Upper lobe of right lung (tissue), 1 donor: ENCODE data around the gene FGD5. TPM values are rescaled to one million over a fixed set of nuclear protein-coding genes. Genes with fewer than 3 reads are reported as not detected.
A peak's percentile ranks its signal among the peaks of the same experiment; 100 is the strongest.

Experiments used
- ATAC-seq: fragments of 200-7000 bp; cut with Tn5 transposase; one replicate; pipeline ENCODE4 v1.9.1; 2020; ENCODE audit warnings: mild to moderate bottlenecking, moderate library complexity
- DNase-seq: peaks from one replicate; pipeline ENCODE4 v3.0.0-alpha.2; 2020
- H3K27ac ChIP-seq: fragments of 200-600 bp; one replicate; pipeline ENCODE4 v1.8.0; 2022
- H3K27me3 ChIP-seq: fragments of 200-600 bp; one replicate; pipeline ENCODE4 v1.8.0; 2022; ENCODE audit warnings: mild to moderate bottlenecking
- H3K36me3 ChIP-seq: fragments of 200-600 bp; one replicate; pipeline ENCODE4 v1.8.0; 2022
- H3K4me1 ChIP-seq: fragments of 200-600 bp; one replicate; pipeline ENCODE4 v1.8.0; 2022
- H3K4me3 ChIP-seq: fragments of 200-600 bp; one replicate; pipeline ENCODE4 v1.8.0; 2022; ENCODE audit warnings: mild to moderate bottlenecking
- H3K9me3 ChIP-seq: fragments of 200-600 bp; one replicate; pipeline ENCODE4 v1.8.0; 2022
- CTCF ChIP-seq: fragments of 200-600 bp; IDR thresholded peaks from one replicate; pipeline ENCODE4 v1.8.0; 2022; ENCODE audit warnings: antibody characterized with exemption
- intact Hi-C: fragments of 100-400 bp; cut with DNase I; formaldehyde crosslinking; loops from one replicate; pipeline ENCODE4 v1.11.0; 2022
- total RNA-seq: library from RNA; stranded (reverse); fragmentation: NEBNext Ultra II Directional; extraction: Animal tissue kit (Norgen Biotek cat#: 25700); gene quantifications from one replicate; pipeline ENCODE4 v1.2.1, GENCODE V29; 2021
- donor health status: DM: no; HTN: yes; CAD: no; lungs with severe emphysema.

Gene FGD5
- total RNA-seq, 1 donor from 2014 or later = 84.2 TPM

GRCh38 chr3:14789640-14790285, 29.0 kb upstream of the FGD5 start:
- Histone ChIP-seq H3K9me3 (no peaks in the 10 kb centered on the region), H3K4me3 (no peak overlapping the region), H3K27ac (no peak overlapping the region), H3K27me3 (peaks cover 4% of the 10 kb centered on the region), H3K4me1 (peaks cover 9% of the 10 kb centered on the region), H3K36me3 (no peaks in the 10 kb centered on the region)
- ATAC-seq = no peak
- TF ChIP-seq CTCF = no peak
- intact Hi-C loops = loop anchor here (5.0 kb wide), 1 partner anchor 133 kb away; no protein-coding TSS in a partner anchor
- DNase-seq = peak; percentile 44

DNA sequence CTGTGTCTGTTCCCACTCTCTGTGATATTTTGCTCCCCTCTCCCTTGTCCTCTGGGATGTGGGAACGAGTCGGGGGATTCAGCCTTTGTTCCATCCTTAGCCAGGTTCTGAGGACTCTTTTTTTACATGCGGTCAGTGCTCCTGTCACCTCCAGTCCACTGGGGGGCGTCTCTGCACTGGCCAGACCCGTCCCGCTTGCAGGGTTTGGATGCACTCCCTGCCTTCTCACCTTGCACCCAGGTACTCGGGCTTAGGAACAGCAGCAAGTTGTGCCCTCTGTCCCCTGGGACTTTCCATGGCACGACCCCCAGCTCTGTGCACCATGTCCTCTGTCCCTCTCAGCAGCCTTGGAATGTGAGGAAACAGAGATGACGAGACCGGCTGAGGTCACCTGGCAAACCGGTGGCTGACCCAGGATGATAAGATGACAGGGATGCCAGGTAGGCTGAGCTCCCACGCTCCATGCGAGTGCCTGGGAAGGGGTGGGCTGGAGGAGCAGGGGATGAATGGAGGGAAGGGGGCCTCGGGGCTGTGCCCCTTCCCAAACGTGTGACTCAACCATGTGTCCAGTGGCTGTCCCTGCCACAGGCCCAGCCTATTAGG, 27.3 kb upstream of the FGD5 start:
- peaks cover 4% of the 10 kb centered on the region for H3K27me3 ChIP-seq
- H3K4me3 ChIP-seq = no peak overlapping the region
- peak; percentile 76 for DNase-seq
- intact Hi-C loops = loop anchor here (5.0 kb wide), 1 partner anchor 131 kb away; no protein-coding TSS in a partner anchor
- H3K27ac ChIP-seq = no peak overlapping the region
- ATAC-seq = peak; percentile 82
- no peaks in the 10 kb centered on the region for H3K9me3 ChIP-seq
- peak; percentile 68 for TF ChIP-seq CTCF
- H3K36me3 ChIP-seq = no peaks in the 10 kb centered on the region
- H3K4me1 ChIP-seq = peaks cover 13% of the 10 kb centered on the region

- intact Hi-C loops = loop anchor here (5.0 kb wide), 1 partner anchor 130 kb away; no protein-coding TSS in a partner anchor
- TF ChIP-seq CTCF = no peak
- Histone ChIP-seq H3K27me3 (peaks cover 4% of the 10 kb centered on the region), H3K4me3 (no peak overlapping the region), H3K4me1 (peaks cover 19% of the 10 kb centered on the region), H3K9me3 (no peaks in the 10 kb centered on the region), H3K27ac (peak overlapping the region; percentile 63), H3K36me3 (no peaks in the 10 kb centered on the region)
- DNase-seq (peak; percentile 59), ATAC-seq (no peak)
These were observed 26.1 kb upstream of the FGD5 start for GRCh38 chr3:14792691-14793121.

GRCh38 chr3:14793126-14793857, 25.5 kb upstream of the FGD5 start:
- ATAC-seq (no peak), DNase-seq (peak; percentile 57)
- TF ChIP-seq CTCF = no peak
- H3K9me3 ChIP-seq = no peaks in the 10 kb centered on the region
- intact Hi-C loops = loop anchor here (5.0 kb wide), 1 partner anchor 129 kb away; no protein-coding TSS in a partner anchor
- peaks cover 19% of the 10 kb centered on the region for H3K4me1 ChIP-seq
- H3K36me3 ChIP-seq = no peaks in the 10 kb centered on the region
- H3K4me3 ChIP-seq = no peak overlapping the region
- H3K27ac ChIP-seq = peak overlapping the region; percentile 63
- H3K27me3 ChIP-seq = peaks cover 4% of the 10 kb centered on the region

DNA sequence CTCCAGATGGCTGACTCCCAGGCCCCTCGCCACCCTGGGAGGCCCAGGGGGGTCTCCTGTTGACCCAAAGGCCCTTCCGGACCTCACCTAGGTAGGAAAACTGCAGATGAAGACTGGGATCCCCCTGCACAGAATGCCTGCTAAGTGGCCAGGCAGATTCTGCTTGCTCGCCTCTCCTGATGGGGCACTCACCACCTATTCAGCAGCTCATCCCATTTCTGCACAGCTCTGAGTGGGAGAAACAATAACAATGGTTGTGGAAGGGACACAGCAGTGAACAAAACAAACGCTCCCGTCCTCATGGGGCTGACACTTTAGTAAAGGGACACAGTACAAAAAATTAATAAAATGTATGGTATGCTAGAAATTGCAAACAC, 24.9 kb upstream of the FGD5 start:
- H3K4me3 ChIP-seq = no peak overlapping the region
- intact Hi-C loops = loop anchor here (5.0 kb wide), 1 partner anchor 128 kb away; no protein-coding TSS in a partner anchor
- no peak for TF ChIP-seq CTCF
- DNase-seq = no peak
- peaks cover 4% of the 10 kb centered on the region for H3K27me3 ChIP-seq
- H3K4me1 ChIP-seq = peaks cover 19% of the 10 kb centered on the region
- no peak for ATAC-seq
- H3K9me3 ChIP-seq = no peaks in the 10 kb centered on the region
- no peaks in the 10 kb centered on the region for H3K36me3 ChIP-seq
- peak overlapping the region; percentile 63 for H3K27ac ChIP-seq
